Hypothalamus (tissue), 51 donors: ENCODE measurements around the gene DCTN3.
A peak's percentile ranks its signal among the peaks of the same experiment; 100 is the strongest.

ENCODE experiments used
- DNase-seq, 51 donors: peaks; one replicate each; lab custom pipeline; 2025; lab: John Stamatoyannopoulos, UW

The DCTN3 gene

DNA sequence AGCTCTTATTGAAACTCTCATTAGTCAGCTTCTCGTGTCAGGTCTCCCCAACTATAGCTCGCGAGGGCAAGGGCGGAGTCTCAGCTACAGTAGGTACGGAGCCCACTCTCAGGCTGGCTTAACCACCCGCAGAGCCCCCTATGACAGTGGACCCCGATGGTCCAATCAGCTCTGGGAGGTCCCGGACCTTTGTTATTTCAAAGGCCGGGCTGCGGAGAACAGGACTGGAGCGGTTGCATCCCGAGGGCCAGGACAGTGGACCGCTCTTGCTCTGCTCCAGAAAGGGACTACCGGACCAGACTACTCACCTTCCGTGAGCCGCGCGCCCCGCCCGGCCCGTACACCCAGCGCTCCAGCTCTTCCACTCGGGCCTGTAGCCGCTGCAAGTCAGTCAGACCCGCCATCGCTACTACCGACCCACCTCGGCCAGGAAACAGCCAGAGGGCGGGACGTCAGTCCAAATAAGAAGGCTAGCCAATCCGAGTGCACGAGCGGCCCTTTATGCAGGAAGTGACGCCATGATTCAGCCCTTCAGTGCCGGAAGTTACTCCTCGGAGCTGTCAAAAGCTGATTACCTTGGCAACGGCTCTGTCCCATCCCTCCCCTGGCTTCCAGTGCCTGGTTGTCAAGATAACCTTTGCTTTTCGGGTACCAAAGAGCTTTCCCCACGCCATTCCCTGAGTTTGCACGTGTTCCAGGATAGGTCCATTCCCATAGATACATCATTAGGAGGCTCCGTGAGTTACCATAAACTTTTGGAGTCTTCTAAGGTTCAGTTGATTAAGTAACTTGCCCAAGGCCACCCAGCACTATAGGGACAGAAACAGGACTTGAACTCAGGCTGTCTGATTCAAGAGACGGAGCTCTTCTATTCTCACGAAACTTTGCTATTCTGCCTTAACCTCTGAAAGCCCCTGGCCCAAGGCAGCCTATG is at the start of gene DCTN3:
Gene DCTN3, minus strand, starts transcription at position 435 of the 934 bp plus-strand sequence. Its CDS starts 31 bp downstream, at position 404.
- peak; percentile 47 to 97 (median 86) for DNase-seq

DNA sequence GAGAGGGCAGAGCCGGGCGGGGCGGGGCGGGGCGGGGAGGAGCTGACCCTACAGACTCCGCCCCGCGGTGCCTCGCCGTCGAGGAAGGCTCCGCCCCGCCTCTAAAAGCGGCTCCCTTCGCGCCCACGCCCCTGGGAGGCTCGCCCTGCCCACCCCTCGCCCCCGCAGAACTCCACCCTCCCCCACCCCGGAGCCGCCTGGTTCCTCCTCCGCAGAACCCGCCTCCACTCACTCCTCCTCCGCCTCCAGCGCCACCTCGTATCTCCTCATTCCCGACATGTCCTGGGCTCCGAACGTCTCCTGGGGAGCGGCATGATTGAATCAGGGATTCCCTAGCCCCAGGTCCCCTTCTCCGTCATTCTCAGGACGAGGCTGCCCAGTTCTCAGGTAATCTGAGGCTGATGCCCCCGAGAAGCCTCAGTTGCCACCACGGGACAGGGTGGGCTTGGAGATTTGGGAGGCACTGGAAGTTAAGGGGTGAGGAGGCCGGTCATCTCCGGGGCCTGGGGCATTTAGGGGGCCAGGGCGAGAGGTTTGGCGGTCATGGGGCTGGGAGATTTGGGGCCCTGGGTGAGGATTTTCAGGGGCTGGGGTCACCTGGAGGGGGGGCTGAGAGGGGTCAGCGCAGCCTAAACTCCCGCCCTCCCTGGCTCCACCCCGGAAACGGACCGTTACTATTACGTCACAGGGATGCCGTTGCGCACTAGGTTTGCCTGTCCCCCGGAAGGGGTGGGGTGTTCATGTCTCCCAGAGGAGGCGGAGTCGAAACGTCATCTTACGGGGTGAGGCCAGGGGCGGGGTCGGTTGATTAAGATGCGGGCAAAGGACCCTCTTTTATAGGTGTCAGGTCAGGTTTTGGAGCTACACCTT is 45.3 kb upstream of the DCTN3 start:
- peak; percentile 19 to 97 (median 88) for DNase-seq

DNA sequence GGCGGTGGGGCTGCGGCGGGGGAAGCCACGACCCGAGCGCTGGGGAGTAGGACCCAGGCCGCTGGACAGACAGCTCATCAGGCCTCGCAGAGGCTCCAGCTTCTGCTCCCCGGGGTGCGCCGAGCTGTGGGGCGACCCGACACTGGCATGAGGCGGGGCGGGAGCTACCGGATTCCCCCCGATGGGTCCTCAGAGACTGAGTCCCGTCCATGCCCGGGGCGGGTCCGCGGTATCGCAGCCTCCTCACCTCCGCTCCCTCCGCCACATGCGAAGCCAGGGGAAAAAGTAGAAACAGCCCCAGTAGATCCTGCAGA is 44.7 kb upstream of the DCTN3 start:
- no peak for DNase-seq

DNA sequence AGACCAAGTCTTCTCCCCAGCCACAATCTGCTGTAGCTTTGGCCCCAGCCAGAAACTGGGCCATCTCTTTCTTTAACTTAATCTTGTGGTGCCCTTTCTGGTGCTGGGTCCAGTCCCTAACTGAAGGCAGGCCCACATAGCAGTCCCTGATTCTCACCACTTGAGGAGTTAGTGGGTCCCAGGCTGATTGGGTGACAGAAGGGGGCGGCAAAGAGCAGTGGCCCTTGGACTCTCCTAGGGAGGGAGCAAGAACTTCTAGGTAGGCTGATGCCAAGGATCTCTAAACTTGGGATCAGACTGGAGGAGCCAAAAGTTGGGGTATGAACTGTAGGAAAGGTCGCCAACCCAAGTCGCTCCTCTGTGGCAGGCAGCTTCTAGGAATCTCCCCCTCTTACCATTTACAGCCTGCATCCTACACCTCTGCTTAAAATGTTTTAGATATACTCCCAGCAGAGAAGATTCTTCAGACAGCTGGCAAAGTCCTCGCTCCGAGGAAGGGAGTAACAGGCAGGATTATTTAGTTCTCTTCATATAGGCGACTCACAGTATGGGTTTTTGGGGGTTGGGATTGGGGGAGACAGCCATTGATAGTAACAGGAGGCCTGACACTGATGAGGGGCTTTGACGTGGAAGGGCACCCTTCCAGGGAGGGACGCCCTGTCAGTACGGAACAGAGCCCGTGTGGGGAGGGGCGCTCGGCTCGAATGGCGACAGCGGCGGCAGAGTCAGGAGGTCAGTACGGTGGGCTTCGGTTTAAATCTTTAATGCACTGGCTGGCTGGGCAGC is 44.2 kb upstream of the DCTN3 start:
- DNase-seq: peak in 44 of 51 donors; percentile 10 to 81 (median 48)

DNA sequence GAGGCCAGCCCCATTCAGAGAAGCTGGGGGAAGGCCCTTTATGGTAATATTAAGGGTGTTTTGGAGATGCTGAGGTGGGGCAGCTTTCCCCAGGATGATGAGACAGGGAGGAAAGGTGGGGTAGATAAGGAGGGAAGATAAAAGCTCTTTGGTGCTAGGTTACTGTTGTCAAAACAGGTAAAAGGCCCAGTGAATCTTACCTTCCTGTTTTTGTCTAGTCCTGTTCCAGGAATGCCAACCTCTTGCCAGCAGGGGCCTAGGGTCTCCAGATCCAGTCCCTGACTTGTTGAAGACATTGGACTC is 43.0 kb upstream of the DCTN3 start:
- DNase-seq: no peak

DNA sequence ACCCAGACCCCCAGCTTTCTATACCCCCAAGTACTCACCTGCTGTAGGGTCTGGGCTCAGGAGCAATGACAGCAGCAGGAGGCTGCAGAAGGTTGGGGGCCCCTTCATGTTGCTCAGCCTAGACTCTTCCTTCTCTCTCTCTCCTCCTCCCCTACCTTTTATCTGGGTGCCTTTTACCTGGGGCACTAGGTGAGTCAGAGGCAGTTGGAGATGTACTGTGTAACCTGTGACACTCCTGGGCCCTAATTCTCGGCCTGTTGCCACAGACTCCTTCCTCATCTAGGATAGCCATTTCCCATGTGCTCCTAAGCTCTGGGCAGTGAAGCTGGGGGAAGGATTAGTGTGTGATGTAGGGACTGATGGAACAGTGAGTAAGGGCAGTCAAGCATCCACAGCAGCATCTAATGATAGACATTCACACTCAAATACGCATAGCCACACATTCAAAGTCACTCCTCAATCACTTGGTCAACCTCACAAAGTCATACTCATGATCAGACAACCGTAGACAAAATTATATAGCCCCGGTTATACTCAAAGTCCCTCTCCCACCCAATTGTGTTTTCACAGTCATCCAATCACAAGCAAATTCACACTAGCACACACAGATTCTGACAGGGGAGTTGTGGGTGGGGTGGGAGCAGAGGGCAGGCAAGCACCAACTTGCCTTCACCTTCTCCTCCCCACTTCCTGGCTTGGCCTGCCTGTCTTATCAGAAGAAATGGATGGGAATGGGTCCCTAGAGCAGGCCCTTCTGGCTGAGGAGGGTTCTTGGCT is 42.4 kb upstream of the DCTN3 start, which contains the start of gene CCL27:
Gene CCL27, minus strand, starts transcription at position 132 of the 777 bp plus-strand sequence. Its CDS starts 24 bp downstream, at position 108.
- DNase-seq: no peak

DNA sequence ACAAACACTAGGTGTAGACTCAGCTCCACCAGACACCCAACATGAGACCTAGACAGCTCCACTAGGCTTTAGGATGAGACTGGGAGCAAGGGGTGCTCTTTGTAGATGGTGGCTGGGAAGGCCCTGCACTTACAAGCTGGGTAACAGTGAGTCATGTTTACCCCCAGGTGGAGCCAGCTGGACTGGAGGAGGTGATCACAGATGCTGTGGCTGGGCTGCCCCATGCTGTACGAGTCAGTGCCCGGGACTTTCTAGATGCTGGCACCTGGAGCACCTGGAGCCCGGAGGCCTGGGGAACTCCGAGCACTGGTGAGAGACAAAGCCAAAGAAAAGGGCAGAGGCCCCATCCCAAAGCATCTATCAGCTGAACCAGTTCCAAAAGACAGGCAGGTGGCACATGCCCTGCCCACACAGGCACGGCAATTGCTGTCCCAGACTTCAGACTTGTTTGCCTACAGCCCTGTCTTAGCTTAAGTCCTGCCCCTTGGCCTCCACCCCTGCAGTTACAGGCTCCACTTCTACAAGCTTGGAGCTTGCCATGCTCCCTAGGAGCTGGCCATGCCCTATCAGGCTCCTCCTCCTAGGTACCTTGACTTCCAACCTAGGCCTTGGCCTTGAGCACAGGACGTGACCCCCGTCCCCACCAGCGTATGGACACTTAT is 39.4 kb upstream of the DCTN3 start:
- no peak for DNase-seq

DNA sequence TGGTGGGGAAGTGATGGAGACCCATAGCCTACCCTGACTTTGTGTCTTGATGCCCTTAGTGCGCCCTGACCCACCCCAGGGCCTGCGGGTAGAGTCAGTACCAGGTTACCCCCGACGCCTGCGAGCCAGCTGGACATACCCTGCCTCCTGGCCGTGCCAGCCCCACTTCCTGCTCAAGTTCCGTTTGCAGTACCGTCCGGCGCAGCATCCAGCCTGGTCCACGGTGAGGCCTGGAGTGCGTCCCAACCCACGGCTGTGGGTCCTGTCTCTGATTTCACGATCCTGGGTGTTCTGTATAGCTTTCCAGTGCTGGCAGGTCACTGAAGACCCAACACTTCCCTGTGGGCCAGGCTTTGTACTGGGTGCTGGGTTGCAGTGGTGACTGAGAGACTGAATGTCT is 38.2 kb upstream of the DCTN3 start:
- DNase-seq: no peak

DNA sequence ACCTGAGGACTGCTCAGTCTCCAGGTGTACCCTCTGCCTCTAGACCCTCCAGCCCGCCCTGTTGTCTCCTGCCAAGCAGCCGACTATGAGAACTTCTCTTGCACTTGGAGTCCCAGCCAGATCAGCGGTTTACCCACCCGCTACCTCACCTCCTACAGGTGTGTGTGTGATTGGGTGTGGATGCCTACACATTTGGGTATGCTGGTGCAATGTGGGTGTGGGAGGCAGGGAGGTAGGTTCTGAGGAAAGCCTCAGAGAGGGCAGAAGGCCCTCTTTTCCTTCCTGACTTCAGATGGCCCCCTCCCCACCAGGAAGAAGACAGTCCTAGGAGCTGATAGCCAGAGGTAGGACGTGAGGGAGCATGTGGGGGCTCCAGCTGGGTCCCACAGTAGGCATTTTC is 36.7 kb upstream of the DCTN3 start:
- DNase-seq: no peak

DNA sequence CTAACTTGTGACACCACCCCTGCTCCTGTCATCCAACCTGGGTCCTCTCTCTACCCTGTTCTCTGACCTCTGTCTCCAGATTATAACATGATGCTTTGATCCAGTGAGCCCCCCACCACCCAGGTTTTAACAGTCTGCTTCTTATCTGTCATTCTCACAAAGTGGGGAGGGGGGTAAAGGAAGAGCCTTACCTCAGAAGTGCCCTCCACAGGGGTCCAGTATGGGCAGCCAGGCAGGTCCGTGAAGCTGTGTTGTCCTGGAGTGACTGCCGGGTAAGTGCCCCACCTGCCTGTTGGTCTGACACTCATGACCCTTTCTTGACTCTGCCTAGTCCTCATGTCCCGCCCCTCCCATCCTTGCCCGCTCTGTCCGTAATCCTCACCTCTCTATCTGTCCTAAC is 35.1 kb upstream of the DCTN3 start:
- no peak for DNase-seq

DNA sequence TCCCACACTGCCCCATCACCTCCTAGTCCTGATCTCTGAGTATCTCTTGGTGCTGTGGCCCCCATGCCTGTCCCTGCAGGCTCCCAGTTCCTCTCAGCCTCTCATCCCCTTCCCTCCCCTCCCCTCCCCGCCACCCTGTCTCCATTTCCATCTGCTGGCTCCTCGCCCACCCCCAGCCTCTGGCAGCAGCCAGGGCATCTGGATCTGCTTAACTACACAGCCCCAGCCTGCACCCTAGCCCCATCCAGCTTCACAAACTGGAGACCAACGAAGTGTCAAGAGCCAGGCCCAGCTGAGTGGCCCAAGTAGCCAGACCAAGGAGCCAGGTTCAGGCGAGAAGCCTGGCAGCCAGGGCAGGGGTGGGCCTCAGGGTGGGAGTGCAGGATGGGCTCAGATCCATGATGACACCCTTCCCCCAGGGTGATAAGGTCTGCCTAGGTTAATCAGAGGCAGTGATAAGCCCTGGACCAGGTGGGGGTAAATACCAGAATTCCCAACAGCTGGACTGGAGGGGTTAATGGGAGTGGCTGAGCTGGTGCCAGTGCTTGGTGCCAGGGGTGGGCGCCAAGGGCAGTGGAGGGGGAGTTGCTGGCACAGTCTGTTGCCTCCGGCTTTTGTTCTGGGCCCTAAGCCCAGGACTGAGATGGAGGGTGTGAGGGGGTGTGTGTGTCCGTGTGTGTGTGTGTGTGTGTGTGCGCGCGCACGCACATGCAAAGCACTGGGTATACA is 34.2 kb upstream of the DCTN3 start:
- peak in 49 of 51 donors; percentile 17 to 83 (median 62) for DNase-seq

DNA sequence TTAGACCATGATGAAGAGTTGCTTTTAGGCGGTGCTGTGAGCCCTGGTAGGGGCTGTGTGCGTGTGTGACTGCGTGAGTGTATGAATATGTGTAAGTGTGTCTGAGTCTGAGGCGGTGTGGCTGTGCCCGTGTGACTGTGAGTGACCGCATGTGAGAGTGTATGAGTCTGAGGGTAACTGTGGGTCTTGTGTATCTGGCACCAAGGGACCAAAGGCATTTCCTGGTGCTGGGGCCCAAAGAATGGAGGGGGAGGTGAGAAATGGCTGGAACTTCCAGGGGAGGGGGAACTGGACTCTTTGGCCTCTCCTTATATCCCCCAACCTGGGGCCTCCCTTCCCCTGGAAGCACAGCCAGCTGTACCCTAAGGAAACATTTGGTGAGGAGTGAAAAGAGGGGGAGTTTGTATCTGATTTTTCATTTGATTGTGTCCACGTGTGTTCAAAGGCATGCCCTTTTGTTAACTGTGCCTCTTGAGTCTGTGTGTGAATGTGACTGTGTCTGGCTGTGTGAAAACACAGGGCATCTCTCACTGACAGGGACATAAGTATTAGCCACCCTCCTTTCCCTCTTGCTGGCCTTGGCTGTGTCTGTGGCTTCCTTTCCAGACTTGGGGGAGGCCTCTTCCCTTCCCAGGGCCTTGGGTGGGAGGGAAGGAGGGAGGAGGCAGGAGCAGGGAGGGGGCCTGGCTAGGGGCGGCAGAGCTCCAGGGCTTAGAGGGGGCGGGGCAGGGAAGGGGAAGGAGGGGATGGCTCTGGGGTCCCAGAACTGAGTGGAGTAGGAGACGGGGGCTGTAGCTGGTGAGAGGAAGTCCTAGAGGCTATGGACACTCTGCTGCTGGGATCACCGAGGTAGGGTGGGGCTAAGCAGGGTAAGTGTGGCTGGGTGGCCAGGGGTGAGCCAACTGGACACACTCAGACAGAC is 33.1 kb upstream of the DCTN3 start:
- DNase-seq: peak in 5 of 51 donors; percentile 7 to 30 (median 23)

DNA sequence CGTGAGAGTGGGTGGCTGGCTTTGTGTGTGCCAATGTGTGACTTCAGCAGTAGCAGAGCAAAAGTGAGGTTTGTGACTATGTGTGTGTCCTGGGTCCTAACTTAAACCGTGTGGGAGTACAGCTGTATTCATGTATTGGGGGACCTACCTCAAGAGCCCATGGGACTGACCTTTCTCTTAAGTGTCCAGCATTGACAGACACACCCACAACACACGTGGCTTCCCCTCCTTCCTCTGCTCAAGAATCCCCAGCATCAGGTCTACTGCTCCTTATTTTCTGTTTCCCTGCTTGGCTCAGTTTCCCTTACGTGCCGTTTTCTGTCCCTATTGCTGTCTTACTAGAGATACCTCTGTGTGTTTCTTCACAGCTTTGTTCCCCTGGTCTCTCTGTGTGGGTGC is 32.3 kb upstream of the DCTN3 start:
- DNase-seq: peak in 1 of 51 donors; percentile 31

DNA sequence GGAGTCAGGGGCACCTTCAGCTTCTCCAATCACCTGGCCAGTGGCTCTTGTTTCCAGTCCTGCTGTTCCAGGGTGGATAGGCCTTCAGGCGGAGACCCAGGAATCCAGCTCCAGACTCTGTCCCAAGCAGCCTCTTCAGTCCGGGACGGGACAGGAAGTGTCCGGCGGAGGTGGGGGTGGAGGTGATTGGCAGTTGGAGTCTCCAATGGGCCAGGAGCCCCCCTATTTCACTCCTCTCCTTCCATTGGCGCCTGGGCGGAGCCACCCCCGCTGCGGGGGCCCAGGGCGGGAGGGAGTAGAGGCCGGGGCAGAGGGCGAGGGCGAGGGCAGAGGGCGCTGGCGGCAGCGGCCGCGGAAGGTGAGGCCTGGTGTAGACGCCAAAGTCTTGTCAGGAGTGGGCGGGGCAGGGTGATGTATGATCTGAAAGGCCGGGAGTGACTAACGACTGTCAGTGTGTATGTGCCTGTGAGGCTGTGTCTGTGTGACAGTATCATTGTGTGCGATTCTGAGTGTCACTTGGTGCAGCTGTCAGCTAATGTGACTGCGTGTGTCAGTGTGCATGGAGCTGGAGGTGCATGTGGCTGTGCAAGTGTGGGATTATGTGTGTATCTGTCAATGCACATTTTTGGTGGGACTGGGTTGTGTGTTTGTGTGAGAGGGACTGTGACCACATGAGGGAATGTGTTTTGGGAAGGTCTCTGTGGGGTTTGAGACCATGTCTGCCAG is 31.7 kb upstream of the DCTN3 start, which contains the start of gene IL11RA:
Gene IL11RA, plus strand, starts transcription at position 310 of the 726 bp plus-strand sequence. CDS start 3,033 bp downstream, outside the sequence.
- peak in 50 of 51 donors; percentile 16 to 92 (median 74) for DNase-seq

DNA sequence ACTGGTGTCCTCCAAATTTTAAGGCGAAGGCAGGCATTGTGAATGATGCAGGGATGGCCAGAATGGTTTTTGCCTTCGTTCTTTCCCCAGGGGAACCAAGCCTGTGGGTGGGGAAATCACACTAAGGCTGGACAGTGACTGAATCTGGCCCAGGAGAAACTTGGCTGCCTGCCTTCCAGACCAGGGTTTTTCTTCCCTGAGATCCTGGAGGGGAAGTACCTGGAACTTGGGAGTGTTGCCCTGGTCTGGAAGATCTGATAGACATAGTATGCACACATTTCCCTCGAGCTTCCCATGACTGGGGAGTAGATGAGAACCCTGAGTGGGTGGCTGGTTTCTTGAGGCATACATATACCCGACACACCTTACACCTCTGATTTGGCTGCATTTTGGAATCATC is 31.0 kb upstream of the DCTN3 start:
- DNase-seq: no peak

DNA sequence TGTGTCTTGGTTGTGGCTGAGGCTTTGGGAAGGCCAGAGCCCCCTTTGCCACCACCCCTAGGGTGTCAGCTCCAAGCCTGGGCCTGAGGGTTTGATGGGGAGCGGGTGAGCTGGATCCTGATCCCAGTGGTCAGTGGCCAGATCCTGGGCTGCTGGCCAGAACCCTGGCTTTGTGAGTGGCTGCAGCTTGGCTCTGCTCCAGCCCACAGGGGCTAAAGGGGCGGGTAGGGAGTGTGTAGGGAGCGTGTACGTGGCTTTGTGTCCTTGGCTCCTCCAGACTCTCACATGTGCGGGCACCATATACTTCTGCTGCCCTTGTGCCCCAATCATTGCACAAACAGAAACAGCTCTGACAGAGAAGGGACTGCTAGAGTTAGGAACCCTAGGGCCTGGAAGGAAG is 30.5 kb upstream of the DCTN3 start:
- peak in 24 of 51 donors; percentile 6 to 54 (median 37) for DNase-seq

DNA sequence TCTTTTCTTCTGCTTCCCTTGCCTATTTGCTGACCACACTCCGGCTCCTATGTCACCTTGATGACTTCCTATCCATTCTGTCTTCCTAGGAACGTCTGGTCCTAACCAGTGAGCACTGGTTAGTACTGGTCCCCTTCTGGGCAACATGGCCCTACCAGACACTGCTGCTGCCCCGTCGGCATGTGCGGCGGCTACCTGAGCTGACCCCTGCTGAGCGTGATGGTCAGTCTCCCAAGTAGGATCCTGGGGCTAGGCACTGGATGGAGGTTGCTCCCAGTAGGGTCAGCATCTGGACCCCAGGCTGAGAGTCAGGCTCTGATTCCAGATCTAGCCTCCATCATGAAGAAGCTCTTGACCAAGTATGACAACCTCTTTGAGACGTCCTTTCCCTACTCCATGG is 28.4 kb upstream of the DCTN3 start:
- DNase-seq: no peak
